Activated T-cell treated with anti-CD3 and anti-CD28 coated beads for 1 hour (primary cell): ENCODE measurements around the gene SVIL.
"Not testable (repeated sequence)": the region's sequence is repeated elsewhere in the genome, so short reads cannot be mapped to it uniquely, and the experiment has no call there.

Experiments
- DNase-seq: peaks from one replicate; pipeline ENCODE4 v3.0.0-alpha.2; 2020; ENCODE audit warnings: low read depth

SVIL gene

DNA sequence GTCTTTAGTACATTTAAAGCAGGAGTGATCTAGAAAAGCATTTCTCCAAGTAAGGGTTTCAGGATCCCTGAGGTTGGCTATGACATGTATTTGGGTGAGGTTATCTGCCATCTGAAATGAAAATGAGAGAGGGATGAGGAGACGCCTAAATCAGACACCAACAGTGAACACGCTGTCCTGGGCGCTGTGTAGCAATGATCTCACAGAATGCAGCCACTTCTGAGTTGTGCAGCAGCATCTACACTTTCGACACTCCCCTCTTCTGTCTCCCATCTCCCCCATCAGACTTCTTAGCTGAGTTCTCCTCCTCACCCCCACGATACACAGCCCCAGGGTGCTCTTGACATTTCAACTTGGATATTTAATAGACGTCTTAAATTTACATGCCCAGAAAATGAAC is 95.4 kb downstream of the SVIL start:
- DNase-seq = no peak

DNA sequence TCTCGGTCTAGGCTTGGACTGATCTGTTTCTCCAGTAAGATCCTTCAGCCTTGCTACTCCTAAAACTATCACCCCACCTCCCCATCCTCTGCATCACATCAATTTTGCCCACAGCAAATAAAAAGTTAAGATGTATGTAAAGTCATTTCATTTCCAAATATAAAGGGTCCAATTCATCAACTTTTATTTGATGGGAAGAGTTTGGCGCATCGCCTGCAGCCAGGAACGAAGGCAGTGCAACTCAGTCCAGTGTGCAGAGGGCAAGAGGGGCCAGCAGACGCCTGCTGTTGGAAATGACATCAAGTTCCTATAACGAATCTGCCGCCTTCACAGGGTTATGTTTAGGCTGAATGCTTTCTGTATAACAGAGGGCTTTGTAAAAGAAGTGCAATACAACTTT is 97.0 kb downstream of the SVIL start:
- DNase-seq = no peak

DNA sequence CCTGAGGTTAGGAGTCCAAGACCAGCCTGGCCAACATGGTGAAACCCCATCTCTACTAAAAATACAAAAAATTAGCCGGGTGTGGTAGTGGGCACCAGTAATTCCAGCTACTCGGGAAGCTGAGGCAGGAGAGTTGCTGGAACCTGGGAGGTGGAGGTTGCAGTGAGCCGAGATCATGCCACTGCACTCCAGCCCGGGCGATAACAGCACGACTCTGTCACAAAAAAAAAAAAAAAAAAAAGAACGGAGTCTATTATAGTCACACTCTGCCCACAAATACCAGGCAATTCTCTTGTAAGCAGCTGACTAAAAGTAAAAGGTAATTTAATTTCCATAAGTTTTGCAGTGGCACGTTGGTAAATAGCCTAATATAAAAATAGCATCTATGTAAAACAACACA is 98.1 kb downstream of the SVIL start:
- not testable (repeated sequence) for DNase-seq

DNA sequence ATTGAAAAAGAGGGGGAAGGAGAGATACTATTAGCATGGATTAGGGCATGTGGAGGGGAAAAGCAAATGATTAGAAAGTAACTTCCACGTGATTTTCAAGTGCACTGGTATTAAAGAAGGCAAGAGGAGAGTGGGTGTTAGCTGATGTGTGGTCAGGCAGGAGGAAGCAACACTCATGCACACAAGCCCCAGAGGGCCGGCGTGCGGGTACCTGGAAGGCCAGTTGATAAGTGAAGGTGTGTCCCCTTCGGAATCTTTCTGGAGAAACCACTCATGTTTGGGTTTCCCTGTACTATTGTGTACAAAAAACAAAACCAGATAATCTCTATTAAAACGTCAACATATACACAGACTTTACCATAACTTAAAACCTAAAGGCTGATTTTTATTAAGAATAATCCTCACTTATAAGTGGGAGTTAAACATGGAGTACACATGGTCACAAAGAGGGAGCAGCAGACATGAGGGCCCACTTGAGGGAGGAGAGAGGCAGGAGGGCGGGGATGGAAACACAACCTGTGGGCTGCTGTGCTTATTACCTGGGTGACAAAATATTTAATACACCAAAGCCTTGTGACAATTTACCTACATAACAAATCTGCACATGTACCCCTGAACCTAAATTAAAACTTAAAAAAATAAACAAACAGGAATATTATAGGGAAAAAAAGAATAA is 98.9 kb downstream of the SVIL start:
- DNase-seq = no peak

DNA sequence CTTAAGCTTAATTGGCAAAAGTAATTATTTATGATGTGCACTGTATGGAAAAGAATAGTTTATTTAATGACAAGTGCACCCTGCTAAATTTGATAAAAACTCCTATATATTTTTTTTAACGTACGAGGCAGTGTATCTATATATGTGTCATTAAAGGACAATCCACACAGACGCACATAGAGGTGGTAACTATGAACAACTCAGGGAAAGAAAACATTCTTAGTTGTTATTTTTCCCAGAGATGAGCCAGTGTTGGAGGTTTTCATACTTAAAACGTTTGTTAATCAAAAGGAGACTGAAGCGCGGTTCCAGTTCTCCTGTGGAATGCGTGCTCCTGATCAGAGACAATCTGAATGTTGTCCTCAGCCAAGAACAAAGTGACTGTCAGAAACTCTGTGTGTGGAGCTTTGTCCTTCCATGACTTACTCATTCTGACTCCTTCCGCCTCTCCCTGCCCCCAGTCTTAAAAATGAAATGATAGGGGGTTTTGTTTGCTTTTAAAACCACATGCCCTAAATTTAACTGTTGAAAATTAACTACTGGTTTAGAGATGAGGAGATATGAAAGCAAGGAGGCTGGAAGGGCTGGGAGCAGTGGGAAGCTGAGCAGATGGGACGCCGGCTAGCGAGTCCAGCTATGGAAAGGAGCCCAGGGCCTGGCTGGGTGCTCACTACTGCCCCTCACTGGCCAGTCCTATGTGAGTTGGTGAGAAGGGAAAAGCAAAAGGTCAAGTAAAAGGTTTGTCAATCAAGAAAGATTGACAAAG is 99.6 kb downstream of the SVIL start:
- DNase-seq = no peak

DNA sequence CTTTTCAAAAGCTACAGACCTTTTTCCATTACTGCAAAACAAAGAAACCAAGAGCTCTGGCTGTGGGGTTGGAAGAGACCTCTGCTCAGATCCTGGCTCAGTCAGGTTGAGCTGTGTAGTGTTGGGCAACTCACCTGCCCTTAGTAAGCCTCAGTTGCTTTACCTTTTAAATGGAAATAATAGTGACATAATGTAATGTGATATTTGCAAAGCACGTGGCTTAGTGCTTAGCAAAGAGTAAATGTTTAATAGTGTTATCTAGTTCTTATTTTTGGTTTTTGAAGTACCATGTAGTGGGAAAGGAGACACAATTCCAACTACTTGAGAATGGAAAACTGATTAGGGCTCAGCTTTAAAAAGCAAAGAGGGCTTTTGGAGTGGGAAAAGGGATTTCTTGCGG is 100.2 kb downstream of the SVIL start:
- DNase-seq = no peak

DNA sequence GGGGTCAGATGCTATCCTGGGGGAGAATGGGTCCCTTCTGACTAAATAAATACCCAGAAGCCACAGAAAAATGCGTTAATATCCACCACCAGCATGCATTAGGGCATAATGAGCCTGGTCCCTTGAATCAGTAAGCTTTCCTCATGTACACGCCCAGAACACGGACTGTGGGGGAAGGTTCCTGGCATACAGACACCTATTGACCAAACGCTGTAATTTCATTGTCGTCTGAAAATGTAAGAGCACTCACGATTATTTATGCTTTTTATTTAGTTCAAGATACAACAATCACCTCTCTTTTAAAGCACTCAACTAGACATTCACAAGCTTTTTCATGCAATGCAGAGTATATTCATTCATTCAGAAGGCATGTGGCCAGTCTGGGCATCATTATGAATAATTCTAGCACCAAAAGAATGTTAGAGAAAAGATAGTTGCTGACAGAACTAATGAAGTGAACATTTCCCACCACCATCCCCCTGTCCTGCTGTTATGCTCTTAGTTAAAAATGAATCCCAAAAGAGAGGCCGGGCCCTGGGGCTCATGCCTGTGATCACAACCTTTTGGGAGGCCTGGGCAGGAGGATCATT is 101.0 kb downstream of the SVIL start:
- no peak for DNase-seq

DNA sequence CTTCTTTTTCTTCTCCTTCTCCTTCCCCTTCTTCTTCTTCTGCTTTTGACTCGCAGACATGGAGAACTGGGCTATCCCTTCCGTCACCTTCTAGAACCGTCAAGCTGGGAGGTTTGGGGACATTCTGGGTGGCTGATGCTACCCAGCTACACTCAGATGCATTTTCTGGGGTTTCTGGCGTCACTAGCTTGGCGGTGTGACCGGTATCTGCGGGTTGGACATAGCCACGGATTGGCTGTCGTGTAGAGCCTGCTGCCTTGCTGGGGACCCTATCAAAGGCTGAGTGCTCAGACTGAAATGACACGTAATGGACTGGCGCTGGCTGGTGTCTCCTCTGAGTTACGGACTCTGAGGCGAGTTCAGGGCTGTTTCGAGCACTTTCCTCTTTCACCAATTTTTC is 101.7 kb downstream of the SVIL start:
- DNase-seq = no peak

DNA sequence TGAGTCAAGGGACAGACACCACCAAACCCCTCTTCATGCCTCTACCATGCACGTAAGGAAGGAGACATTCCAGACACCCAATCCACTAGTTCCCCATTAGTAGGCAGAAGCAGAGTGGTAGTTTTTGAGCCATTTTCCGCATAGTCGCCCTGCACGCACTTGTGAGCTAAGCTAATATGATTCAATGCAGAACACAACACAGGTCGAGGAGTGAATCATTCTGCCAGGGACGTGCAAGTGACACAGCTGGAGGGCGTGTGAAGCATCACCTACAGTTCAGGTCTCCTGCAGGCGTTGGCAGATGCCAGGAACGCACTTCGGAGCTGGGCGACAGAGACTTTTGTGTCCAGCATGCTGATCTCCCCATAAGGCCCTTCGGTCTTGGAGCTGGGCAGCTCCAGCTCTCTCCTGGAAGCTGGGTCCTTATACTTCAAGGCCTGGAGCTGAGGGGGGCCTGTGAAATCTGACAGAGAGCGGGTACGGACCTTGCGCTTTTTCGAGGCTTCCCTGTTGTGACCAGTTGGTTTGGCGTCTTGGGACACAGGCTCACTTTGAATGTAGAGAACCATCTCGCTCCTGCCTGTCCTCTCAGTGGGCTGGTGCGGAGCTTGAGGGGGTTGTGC is 102.4 kb downstream of the SVIL start:
- no peak for DNase-seq

DNA sequence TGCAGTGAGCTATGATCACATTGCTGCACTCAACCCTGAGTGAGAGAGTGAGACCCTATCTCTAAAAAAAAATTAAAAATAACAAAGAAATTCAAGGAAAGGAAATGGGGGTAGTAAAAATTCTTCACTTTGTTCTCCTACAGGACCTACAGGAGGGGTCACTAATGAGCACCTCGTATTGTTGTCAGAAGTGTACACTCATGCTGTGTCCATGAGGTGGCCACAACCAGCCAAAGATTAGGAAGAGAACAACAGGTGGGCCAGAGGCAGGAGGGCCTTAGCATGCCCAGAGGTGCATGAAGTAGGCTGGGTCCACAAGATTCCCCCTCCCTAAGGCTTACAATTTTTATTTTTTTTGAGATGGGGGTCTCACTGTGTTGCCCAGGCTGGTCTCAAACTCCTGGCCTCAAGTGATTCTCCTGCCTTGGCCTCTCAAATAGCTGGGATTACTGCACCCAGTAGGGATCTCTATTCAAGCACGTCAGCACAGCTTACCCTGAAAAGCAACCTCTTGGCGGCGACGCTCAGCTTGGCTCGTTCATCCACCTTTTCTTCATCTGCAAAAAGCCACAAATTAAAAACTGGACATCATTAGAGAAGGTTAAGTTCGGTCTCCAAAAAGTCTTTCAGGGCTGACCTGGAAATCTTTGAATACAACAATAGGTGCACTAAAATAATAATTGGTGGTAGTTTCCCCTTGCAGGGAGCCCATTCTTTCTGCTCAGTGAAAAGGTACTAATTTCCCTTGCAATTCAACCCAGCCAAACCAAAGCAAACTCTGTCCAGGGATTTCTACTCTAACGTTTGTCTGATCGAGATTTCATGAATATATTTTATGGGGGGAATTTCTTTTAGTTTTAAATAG is 104.4 kb downstream of the SVIL start:
- DNase-seq = no peak

DNA sequence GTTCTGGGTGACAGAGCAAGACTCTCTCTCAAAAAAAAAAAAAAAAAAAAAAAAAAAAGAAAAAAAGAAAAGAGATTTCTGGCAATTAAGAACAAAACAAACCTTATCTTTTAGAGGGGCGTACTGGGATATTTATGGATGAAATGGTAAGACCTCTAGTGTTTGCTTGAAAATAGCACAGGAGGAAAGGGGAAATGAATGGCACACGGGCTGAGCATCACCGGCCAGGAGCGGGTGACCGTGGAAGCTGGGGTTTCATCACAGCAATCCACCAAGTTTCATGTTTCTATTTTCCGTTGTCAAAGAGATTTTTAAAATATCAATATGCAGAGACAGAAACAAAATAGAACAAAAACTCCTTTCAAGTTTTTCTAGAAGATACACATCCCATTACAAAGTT is 105.6 kb downstream of the SVIL start:
- no peak for DNase-seq

DNA sequence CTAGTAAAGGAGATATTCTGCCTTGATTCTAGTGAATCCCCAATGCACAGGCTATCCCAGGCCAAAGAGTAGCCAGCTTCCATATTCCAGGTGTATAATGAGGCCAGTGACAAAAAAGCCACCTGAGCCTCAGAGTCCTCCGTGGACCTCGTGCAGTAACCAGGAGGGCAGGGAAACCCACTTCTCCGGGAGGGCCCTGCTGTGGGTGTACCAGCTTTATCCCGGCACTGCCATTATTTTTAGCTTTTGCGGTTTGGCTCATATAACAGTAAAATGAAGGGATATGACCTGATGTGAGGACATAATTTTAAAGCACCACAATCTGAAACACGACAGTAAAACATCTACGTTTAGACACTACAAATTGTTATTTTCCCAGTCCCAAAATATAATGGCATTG is 109.0 kb downstream of the SVIL start:
- DNase-seq = no peak

DNA sequence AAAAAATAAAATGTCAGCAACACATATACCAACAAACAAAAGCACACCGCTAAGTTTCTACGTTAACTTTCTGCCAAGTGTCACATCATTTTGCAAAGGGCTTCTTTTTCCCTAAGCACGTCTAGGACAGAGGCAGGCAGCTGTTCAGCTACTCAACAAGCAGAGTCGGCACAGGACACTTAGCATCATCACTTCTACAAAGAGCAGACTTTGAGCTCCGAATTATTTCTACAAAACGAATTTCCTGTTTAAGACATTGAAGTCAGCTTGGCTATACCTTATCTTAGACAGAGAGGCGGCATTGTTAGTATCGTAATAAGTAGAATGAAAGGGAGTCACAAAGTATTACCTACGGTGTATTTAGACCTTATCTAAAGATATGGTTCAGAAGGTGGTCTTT is 110.1 kb downstream of the SVIL start:
- DNase-seq = no peak

DNA sequence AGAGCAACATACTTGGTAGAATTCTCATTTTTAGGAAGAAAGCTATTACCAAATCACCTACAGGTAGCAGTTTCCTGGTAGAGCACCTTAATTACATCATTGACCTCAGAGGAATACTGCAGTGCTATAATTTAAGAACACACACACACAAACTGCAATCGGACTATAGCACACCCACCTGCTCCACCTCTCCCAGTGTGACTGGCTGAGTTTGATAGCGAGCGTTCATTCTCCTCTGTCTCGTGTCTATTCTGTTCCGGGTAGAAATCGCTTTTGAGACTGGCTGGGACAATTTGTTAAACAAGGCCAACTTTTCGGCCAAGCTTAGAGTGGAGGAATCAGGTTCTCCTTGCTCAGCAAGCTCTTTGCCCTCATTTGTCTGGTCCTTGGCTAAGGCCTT is 110.5 kb downstream of the SVIL start:
- no peak for DNase-seq

DNA sequence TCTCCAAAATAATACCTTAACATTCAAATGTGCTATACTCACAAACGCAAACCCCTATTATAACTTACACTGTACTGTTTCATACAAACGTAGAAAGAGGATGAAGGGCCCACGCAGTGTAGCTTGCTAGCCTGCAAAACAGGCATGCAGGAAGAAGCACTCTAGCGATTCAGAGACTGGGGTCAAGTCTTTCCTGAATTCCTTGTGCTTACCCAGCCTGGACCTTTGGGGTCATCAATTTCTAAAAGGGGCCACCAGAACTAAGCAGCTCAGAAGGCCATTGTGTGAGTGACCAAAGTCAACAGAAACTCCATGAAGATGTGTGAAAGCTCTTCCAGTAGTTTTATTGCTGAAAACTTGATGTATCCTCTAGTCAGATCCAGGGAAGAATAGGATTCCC is 111.9 kb downstream of the SVIL start:
- no peak for DNase-seq

DNA sequence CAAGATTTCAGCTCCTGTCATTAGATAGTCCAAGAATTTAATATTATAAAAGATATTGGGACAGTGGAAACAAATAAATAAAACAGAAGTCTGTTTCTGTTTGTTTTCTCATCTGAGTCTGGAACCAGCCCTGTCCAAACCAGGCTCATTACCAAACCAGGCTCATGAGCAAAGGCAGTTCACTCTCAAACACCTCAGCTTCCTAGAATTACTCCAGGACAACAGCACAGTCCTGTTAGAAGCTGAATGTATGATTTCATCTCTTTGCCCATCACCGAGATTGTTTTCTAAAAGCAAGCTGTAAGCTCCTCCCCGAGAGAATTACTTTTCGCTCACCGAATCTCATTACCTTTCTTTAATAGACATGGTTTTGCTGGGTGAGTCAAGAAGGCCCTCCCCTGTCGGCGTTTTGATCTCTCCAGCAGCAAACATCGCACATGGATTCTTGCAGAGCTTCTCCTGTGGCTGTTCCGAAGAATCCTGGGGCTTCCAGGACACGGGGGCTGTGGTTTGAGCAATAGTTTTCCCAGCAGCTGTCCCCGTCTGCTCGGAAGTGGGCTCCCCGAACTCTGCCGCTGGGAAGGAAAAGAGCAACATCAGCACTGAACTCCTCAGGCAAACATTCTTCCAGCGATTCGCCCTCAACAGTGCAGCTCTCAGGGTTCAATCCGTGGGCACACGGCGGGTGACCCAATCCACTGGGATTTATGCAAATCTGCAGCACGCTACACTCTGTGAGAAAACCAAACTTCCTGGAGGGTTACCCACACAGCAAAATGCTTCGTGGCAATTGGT is 112.5 kb downstream of the SVIL start:
- DNase-seq = no peak

DNA sequence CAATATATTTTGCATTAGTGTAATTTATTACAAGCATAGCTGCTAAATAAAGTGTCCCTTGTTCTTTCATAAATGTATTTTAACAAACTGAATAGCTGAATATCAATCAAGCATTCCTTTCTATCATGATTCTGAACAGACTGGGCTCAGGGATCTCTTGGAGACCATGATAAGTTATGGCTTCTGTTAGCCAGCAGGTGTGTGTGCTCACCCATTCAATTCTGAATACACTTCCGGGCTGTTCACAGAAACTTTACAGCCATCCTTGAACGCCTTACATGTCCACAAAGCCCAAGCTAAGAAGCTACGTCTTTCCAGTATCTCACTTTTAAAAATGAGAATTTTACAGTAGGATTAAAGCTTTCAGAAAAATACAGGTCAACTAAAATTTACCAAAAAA is 115.1 kb downstream of the SVIL start:
- no peak for DNase-seq

DNA sequence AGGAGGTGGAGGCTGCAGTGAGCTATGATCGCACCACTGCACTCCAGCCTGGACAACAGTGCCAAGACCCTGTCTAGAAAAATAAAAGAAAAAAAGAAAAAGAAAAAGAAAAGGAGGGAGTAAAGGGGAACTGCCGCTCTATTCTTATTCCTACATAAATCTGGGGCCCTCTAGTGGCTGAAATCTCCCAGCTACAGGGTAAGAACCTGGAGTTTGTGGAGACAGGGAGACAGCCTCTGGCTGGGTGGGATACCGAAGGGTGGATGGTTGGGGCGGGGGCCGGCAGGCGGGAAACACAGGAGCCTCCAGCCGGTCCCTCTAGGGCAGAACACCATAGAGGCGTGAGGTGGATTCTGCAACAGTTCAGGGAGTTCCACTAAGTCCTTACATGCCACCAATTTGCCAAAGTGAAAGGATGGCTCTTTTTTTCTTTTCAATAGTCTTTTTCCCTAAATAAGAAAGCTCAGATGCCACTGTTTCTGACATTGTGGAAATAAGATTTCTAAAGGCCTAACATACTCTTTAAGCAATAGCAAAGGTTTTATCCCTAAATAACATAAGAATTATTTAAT is 117.3 kb downstream of the SVIL start:
- no peak for DNase-seq

DNA sequence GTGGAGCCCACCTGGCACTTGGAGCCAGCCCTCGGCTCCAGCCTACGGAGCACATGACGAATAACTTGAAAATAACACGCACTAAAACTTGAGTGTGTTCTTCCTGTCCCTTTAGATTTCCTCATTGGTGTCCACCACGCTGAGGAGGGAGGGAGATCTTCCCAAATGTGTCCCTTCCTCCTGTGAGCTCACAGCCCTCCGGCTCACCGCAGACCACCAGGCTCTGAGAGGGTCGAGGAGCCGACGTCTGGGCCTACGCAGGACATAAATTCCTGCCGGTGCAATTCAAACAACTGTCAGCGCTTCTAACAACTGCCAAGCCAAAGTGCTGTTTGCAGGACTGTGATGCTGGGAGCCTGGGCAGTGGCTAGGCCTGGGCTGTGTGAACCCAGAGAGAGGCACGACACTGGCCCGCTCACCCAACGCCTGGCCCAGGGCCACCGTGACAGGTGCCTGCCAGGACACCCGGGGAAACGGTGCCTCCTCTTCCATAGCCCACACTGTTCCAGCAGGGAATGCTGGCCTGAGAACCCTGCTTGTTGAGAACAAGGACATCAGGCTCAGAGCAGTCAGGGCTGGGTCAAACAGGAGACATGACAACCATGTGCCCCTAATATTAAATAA is 118.3 kb downstream of the SVIL start:
- not testable (repeated sequence) for DNase-seq

DNA sequence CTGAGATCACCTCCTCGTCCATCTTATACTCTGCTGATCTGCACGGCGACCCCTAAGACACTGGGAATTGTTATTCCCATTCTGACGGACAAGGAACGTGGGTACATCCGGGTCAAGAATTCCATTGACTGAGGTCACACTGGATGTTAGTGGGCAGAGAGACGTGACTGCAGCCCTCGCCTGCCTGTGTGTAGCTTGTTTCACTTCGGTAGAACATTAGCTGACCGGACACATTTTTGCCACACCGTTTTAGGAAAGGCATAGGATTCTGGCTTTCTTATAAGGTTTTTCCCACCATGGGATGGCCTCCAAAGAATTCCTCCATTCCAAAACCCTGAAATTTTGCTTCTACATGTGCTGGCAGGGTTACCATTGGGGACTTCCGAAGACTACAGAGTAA is 118.9 kb downstream of the SVIL start:
- DNase-seq = not testable (repeated sequence)
